ES-I3 (cell line): ENCODE data around the gene CELA1.
"Not testable (repeated sequence)": the region's sequence is repeated elsewhere in the genome, so short reads cannot be mapped to it uniquely, and the experiment has no call there.

Source experiments
- H3K36me3 ChIP-seq: 2 replicates; pipeline ENCODE4 v1.6.1; 2013; ENCODE audit warnings: mild to moderate bottlenecking, low read length, control low read depth, moderate library complexity; ENCODE audit not compliant: insufficient read depth
- H3K4me1 ChIP-seq: 2 replicates; pipeline ENCODE4 v1.6.1; 2013; ENCODE audit warnings: mild to moderate bottlenecking, control low read depth, low read length; ENCODE audit not compliant: insufficient read depth
- H3K9ac ChIP-seq: 2 replicates; pipeline ENCODE4 v1.6.1; 2013; ENCODE audit warnings: low read depth, mild to moderate bottlenecking, low read length, moderate library complexity
- H3K9me3 ChIP-seq: 2 replicates; pipeline ENCODE4 v1.6.1; 2013; ENCODE audit warnings: mild to moderate bottlenecking, low read length, moderate library complexity; ENCODE audit not compliant: control insufficient read depth, insufficient read depth

Gene CELA1

DNA sequence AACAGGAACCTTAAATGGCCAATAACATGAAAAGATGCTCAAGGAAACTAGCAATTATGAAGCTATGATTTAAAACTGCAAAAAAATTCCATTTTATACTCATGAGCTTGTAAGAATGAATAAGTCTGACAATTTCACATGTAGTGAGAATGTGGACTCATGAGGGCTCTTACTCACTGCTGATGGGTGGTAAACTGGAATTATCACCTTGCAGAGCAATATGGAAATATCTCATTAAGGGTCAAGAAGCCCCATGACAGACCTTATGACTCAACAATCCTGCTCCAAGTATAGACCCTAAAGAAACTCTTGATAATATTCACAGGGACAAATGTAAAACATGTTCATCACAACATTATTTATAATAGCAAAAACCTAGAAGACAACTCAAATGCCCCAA, 52.8 kb downstream of the CELA1 start:
- Histone ChIP-seq H3K9ac (no peak overlapping the region), H3K36me3 (no peaks in the 10 kb centered on the region), H3K9me3 (no peaks in the 10 kb centered on the region), H3K4me1 (no peaks in the 10 kb centered on the region)

DNA sequence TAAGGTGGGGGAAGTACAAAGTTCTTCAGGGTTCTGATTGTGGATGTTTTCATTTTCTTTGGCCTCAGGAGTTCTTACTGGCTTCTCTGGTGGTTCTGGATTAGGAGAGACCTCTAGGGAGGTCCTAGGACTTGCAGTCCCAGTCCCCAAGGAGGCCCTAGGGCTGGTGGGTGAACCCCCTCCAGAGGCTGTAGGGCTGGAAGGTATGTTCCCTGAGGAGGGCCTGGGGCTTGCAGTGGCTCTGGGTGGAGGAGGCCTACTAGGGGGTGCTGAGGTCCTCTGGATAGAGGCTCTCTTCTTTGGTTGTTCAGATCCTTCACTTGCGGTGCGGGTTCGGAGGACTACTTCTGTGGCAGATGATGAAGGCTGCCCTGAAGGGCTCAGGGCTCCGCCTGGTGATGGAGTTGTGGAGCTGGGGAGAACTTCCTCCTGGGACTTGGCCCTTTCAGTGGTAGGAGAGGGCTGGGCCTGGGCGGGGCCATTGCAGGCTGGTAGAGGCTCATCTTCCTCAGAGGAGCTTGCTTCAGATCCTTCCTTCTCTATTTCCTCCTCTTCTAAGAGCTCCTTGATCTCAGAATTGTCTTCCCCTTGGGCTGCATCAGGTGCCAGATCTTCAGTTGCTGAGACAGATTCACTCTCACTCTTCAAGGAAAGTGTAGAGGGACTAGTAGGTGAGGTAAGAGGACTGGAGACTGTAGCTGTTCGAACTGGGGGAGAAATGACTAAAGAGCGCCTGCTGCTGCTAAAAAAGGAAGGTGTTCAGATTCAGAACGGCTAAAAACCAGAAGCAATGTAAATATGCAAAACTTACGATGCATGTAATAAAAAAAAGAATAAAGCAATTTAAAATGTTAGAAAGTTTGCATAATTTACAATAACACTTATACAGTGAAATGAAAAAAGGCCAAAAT, 54.6 kb downstream of the CELA1 start:
- H3K9me3 ChIP-seq, H3K36me3 ChIP-seq, H3K4me1 ChIP-seq, H3K9ac ChIP-seq: not testable (repeated sequence)

DNA sequence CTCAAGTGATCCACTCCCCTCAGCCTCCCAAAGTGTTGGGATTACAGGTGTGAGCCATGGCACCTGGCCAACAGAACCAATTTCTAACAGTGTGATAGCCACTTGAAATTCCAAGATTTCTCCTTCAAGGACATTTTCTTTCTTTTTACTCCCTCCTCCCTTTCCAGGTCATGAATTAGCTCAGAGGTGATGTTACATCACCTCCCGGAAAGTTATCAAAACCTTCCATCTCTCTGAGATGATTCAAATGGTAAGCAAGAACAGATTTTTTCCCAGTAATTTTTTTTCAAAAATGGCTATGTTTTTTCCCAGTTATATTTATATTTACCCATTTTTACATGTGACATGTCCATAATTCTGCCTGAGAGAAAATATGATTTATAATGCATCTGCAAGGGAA, 60.6 kb downstream of the CELA1 start:
- Histone ChIP-seq H3K4me1 (peaks cover 6% of the 10 kb centered on the region; the same call in 1 of the 2 replicates), H3K9ac (no peak overlapping the region), H3K36me3 (no peaks in the 10 kb centered on the region)

DNA sequence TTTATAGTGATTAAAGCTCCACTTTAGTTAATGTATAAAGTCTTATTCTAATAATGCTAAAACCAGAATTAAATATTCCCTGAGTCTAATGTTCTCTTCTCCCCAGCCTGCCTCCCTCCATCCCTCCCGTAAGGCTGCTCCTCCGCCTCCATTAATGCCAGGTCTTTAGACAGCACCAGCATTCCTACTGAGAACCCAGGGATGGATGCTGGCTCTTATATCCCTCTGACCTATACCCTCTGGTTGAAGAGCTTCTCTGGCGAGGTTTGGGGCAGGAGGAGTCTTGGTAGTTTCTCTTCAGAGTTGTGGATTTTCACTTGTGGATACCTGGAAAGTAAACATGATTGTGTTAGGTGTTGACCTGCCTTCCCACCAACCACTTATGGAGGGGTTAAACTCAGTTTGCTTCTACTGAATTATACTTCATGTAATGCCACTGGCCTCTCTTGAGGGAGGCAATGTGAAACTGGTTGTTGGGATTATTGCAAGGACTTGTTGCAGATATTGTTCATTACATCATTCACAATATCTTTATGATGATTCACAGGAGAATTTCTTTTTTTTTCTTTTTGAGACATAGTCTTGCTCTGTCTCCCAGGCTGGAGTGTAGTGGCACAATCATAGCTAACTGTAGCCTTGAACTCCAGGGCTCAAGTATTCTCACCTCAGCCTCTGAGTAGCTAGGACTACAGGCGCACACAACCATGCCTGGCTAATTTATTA, 65.1 kb downstream of the CELA1 start:
- Histone ChIP-seq H3K4me1 (peaks cover 6% of the 10 kb centered on the region; the same call in 1 of the 2 replicates), H3K9me3 (no peaks in the 10 kb centered on the region), H3K9ac (no peak overlapping the region), H3K36me3 (no peaks in the 10 kb centered on the region)

More for the DNA sequence above, 60.6 kb downstream of the CELA1 start:
- no peaks in the 10 kb centered on the region for H3K9me3 ChIP-seq
